Fibroblast of the conjunctiva (primary cell): ENCODE results near the gene ABCG5.

Experiments
- DNase-seq: peaks from one replicate; pipeline ENCODE4 v3.0.0-alpha.2; 2010; ENCODE audit warnings: low read depth

ABCG5 gene

DNA sequence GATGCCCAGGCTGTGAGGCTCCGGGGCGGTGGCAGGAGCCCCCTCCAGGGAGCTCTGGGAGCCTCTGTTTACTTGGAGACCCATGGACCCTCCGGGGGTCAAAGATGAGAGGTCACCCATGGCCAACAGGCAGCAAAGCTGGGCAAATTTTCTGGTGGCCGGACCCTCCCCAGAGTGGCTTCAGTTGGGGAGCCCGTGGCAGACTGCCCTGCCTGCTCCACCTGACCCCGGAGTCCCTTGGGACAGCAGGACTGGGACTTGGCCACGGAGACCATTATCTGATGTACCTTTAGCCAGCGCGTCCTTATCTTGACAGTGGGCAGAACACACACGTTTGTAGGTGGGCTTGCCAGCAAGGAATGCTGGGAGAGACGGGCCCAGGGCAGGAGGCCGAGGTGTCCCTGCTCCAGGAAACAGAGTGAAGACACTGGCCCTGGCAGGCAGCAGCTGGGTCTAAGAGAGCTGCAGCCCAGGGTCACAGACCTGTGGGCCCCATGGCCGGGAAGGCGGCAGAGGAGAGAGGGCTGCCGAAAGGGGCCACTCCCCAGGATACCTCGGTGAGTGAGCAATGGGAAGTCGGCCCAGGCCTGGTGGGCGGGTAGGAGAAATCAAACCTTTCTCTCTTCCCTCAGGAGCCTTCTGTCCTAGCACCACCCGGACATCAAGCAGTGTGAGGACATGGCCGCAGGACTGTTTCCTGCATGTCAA, at the start of gene ABCG5, which contains the start of gene ABCG8:
Gene ABCG5, minus strand, starts transcription at position 280 of the 708 bp plus-strand sequence. Its CDS starts 160 bp downstream, at position 120.
Gene ABCG8, plus strand, starts transcription at position 412 of the 708 bp plus-strand sequence. Its CDS starts 83 bp downstream, at position 495.
- DNase-seq = no peak

DNA sequence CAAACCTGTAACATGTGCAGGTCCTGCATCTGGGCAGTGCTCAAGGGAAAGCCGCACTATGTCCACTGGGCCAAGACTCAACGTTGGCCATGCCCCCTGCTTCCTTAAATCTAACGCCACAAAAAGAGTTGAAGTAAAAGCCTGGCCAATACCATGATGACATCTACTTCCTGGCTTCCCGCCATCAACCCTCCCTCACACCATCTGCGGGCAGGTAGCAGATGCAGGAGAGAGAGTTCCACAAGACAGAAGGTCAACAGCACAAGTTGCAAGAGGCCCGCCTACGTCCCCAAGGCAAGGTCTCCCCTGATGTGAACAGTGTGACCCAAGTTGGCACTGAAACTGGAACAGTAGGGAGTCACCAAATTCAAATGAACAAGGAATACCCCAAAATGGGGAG, 48.5 kb upstream of the ABCG5 start:
- DNase-seq = no peak

DNA sequence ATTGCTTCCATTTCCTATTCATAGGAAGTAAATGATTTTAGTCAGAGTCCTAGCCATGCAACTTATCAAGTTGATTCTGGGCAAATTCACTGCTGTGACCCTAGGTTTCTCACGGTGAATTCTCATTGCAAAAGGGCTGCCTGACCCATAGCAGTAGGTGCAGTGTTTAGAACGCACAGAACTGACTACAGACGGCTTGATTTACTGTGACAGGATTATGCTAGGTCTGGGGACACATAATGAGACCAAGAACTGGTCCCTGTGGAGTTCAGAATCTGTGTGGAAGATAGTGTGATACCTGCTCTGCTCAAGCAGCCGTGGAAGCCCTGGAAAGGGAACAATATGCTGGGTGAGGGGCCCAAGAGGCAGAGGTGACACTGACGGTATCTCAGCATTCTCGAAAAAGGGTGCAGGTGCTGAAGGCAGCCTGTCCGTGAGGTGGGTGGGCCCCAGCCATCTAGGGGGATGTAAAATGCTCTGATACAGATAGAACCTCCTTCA, 46.5 kb upstream of the ABCG5 start:
- no peak for DNase-seq

DNA sequence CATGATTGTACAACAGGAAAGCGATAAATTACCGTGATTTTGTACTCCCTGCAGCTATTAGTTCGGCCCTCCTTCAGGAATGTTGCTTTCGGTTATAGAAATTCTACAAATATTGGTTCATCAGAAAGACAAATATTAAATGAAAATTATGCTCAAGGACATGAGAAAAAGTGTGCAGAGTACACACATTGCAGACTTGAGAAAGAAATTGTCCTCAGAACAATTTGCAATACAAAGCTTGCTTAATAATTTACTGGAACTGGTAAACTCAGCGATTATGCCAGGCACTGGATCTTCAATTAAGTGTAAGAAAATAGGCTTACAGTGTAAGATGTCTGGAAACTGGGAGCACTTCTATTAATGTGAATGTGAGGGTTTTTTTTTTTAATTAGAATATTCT, 46.0 kb upstream of the ABCG5 start:
- no peak for DNase-seq

DNA sequence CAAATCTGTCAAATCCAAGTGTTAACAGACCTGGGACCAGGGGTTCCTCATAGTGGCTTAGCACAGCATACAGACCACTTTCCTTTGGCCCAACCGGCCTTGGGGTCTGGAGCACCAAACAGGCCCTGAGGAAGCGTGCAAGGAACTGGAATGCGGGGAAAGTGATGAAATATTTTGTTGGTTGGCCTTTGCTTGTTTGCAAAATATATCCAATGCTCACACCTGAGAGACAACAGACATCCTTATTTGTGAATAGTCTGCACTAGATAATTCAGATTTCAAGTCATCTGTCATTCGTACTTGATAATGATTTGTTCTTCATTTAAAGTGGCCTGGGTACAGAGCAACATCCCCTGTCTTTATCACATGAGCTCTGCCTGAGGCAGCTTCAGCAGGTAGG, 43.7 kb upstream of the ABCG5 start:
- no peak for DNase-seq

DNA sequence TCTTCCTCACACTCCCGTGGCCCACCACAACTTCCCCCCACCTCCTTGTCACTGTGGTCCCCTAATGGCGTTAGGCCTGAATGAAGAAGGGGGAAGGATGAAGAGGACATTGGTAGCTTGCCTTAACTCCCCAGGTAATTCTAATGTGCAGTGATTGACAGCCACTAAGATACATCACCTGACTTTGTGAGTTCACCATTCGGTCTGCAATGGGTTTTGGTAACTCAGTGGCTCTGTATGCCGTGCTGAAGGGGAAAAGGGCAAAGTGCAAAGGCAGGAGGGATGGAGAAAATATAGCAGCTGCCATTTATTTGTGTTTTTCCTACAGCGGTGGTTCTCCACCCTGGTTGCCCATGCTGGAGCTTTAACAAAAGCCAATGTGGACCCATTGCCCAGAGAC, 42.3 kb upstream of the ABCG5 start:
- DNase-seq = no peak

DNA sequence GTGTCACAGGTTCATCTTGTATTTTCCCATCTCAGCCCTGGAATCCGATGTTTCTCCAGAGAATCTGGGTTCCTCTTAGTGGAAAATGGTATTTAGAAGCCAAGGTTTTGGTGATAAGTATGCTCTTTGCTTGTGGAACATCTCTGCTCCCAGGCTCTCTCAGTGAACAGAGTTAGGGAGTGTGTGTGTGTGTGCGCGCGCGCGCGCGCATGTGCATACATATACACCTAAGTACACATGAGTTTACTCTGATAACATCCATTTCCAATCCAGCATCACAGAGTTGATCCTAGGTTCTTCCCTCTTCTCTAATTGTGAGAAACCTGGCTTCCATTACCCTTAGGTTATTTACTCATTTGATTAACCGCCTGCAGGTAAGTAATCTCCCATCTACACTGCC, 41.8 kb upstream of the ABCG5 start:
- DNase-seq = no peak

DNA sequence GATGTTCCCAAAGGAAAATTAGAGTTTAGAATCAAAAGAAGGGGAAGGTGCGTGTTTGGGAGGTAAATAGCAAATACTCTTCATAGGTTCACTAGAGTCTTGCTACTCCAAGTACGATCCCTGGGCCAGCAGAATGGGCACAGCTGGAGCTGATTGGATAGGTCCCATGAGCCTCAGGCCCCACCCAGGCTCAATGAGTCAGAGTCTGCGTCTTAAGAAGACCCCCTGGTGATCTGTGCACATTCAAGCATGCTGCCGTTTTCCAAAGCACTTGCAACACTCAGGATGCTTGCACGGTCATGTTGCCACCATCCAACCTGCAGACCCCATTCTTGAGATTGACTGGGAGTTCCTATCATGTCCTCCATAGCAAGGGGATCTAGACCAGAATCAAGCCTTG, 40.6 kb upstream of the ABCG5 start:
- DNase-seq = peak; percentile 30

DNA sequence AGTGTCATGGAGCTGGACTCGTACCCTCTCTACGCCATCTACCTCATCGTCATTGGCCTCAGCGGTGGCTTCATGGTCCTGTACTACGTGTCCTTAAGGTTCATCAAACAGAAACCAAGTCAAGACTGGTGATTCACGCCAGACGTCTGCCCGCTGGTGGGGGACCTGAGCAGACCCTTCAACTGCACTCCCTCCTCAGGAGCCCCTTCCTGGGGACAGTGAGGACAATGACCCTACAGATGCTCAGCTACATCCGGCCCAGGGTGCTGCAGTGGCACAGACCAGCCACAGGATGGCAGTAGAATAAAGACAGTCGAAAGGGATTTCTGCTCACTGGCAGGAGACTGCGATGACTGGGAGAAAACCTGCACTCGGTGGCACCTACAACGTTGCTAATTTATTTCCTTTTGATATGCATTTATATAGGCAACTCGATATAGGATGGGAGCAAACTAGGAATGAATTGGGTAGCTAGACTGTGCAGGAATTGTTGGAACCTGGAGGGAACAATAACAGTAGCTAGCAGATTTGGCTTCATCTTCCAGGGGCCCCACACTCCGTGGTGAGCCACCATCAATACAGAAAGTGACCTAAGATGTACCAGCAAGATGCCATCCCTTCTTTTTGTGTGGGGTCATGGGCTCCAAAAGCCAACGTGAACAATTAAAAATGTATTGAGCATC, 39.3 kb upstream of the ABCG5 start:
- peak; percentile 42 for DNase-seq

DNA sequence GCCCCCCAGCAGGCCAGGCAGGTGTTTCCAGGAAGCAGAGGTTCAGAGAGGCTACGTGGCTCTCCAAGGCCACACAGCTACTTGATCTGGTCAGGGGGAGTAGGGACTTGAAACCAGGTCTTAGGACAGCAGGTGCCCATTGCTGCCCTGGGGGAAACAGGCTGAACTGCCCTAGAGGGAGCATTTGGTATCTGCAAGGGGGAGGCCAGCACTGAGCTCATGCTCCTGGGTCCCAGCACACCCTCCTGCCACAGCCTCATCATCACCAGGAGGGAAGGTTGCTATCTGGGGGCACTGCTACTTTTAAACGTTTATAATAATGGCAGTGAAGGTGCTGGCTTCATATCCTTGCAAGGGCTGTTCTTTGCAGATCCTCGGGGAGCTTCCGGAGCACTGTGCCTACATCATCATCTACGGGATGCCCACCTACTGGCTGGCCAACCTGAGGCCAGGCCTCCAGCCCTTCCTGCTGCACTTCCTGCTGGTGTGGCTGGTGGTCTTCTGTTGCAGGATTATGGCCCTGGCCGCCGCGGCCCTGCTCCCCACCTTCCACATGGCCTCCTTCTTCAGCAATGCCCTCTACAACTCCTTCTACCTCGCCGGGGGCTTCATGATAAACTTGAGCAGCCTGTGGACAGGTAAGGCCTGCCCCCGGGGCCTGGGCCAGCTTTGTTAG, 36.3 kb upstream of the ABCG5 start:
- DNase-seq = no peak

DNA sequence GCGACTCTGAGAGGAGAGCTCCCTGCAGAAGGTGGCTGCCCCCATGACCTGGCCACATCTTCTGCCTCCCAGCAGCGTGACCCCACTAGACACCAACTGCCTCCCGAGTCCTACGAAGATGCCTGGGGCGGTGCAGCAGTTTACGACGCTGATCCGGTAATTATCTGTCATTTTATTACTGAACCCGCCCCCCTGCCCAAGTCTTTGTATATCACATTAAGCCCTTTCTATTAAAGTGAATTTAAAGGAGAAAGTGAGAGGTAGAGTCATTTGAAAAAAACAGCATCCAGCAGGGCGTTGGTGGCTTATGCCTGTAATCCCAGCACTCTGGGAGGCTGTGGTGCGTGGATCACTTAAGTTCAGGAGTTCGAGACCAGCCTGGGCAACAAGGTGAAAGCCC, 33.5 kb upstream of the ABCG5 start:
- no peak for DNase-seq

DNA sequence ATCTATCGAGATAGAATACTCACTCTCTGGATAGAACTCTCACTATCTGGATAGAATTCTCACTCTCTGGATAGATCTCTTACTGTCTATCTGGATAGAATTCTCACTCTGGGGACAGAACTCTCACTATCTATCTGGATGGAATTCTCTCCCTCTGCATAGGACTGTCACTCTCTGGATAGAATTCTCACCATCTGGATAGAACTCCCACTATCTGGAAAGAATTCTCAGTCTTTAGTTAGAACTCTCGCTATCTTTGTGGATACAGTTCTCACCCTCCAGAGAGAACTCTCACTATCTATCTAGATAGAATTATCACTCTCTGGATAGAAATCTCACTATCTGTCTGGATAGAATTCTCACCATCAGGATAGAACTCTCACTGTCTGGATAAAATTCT, 16.7 kb upstream of the ABCG5 start:
- DNase-seq = no peak

DNA sequence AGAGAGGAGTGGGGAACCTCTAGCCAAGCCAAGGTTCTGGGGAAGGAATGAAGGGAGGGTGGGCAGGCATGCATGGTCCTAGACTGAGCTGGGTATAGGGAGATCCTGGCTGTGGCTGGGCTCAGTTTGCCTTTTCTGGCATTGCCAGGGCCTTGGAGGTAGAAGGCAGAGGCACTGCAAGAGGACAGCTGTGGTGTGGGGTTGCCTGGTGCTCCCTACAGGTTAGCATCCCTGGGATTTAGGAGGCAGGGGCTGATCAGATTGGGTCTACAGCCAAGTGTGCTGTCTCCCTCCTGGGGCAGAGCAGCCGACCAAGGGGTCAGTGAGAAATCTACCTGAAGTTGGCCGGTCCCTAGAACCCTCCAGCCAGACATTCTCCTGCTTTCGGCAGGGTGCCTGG, 16.0 kb upstream of the ABCG5 start:
- no peak for DNase-seq

DNA sequence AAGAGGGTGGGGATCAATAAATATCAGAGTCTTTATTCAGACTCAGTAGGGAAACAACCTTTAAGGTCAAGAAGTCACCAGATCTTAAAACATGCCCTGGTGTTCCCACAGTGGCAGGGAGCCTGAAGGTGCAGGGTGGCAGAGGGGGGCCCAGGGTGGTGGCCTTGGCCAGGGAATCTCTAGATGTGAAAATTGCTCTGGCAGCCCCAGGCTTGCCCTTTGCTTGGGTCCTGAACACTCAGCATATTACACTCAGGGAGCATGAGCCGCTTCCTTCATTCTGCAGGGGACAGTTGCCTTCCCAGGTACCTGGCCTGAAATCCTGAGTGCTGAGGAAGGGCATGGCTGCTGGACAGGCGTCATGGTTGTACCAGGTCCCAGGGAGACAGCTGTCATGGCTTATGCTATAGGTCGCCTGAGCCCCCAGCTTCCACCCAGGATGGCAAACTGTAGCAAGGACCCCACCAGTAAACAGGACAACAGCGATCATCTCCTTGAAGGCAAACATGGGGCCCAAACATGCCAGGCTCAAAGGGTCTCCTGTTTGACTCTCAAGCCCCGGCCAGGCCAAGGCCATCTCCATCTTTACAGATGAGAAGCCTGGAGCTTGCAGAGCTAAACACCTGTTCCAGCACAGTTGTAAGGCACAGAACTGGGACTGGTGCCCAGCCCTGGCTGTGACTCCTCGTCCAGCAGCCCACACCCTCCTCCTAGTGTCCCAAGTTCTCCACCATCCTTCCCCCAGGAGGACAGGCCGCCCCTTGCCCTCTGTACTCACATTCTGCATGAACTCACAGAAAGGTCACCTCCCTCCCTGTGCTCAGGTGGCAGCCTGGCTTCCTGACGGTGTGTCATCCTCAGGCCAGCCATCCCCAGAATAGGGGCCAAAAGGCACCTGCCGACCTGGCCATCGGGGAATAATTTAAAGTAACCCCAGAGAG, 14.8 kb upstream of the ABCG5 start:
- DNase-seq = no peak

DNA sequence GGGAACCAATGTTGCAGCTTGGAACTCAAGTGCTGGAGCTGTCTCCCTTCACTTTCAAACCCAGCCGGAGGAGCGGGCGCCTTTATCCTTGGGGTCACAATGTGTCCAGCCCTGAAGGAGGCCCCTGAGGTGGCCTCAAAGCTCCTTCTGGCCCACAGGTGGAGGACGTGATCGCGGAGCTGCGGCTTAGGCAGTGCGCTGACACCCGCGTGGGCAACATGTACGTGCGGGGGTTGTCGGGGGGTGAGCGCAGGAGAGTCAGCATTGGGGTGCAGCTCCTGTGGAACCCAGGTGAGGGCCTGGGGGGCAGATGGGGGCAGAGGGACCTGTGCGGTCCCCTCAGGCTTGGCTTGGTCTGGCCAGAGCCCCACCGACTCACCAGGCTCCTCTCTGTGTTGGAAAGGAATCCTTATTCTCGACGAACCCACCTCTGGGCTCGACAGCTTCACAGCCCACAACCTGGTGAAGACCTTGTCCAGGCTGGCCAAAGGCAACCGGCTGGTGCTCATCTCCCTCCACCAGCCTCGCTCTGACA, 13.6 kb upstream of the ABCG5 start:
- DNase-seq = no peak

DNA sequence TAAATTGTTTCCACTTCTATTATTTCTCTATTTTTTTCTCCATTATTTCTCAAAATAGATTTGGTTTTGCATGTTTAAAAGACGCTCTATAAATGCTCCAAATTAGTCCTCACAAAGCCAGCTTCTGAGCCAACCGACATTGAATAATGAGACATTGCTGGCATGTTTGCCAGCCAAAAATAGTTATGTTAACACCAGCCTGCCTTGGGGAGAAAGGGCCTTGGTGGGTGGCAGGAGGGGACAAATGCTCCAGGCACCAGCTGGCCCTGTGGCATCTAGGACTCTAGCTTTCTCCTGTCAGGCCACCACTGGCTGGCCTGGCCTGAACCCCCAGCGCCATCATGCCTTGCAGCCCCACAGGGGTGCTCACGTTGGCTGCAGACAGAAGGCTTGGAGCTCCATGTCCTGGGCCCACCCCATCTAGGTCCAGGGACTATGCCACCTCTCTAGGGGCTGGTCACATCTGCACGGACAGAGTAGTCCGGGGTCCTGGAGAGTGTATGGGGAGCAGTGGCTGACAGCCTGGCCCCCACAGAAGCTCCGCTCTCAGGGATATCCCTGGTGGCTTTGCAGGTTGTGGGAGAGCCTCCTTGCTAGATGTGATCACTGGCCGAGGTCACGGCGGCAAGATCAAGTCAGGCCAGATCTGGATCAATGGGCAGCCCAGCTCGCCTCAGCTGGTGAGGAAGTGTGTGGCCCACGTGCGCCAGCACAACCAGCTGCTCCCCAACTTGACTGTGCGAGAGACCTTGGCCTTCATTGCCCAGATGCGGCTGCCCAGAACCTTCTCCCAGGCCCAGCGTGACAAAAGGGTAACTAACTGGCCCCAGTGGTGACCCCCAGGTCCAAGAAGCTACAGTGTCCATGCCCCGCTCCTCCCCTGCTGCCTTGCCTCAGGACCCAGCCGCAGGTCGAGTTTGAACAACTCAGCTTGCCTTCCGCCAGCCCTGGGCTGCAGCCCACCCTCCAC, 12.7 kb upstream of the ABCG5 start:
- no peak for DNase-seq

DNA sequence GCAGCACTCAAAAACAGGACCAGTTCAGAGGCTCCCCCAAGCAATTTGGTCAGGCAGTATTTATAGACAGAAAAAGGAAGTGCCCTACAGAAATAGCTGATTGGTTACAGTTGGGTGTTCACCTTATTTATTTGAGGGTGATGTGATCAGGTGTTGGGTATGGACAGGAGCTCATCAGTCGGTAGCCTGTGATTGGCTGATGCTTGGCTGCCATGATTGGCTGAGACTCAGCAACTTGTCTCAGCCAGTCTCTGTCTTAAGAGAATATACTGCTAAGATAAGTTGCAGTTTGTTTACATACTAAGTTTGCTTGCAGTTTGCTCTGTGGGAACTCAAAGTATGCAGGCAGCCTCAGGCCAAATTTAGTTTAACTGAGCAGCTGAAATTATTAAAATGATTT, 9.6 kb upstream of the ABCG5 start:
- DNase-seq = no peak

DNA sequence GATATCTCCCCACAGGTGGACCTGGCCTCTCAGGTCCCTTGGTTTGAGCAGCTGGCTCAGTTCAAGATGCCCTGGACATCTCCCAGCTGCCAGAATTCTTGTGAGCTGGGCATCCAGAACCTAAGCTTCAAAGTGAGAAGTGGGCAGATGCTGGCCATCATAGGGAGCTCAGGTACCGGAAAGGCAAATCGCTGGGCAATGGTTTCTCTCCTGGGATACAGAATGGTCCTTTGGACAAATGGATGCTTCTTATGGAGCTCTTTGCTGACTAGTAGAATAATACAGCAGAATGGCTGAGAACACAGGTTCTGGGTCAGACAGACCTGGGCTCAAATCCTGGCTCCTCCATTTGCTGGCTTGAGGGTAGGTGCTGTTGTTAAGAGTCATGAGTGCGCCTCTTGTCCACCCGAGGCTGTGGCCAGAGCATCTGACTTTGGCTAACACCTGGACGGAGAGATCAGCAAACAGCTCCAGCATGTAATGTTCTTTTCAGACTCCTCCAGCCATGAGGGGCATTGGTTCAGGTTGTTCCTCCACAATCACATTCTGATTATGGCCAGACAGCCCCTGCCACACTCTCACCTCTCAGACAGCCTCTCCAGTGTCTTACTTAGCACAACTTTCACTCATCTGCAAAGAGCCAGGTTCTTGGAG, 7.6 kb upstream of the ABCG5 start:
- DNase-seq = no peak

DNA sequence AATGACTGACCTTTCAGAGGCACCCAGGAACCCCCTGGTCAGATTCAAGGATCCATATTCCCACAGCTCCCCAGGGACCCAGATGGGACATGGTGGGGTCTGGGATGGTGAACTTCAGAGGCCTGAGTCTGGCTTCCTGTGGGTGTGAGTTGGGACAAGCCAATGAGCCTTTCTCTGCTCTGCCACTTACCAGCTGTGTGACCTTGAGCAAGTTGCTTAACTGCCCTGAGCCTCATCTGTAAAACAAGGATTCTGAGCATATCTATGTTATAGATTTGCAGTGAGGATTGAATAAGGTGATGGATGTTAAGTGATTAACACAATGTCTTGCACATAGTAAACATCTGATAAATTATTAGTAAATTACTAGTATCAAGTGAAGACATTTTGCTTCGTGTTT, 6.5 kb upstream of the ABCG5 start:
- no peak for DNase-seq

DNA sequence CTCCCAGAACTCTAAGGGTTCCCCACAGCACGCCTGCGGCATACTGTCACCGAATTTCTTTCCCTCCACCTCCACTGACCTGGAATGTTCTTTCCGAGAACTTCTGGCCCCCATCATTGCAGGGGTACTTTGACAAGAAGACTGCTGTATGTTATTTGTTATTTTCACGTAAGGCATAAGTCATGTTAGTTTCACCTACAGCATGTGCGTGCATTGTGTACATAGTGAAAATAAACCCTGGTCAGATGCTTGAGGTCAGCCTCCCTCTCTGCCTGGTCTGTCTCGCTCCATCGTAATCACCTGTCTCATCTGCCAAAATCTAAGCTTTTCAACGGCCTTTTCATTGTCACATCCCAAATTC, 4.2 kb upstream of the ABCG5 start:
- no peak for DNase-seq
